K562 treated with DMSO at 1 percent for 24 hours (cell line): Measurements from ENCODE around the gene PLA2G1B. TPM values are rescaled to one million over a fixed set of nuclear protein-coding genes. Genes with fewer than 3 reads are reported as not detected.

Experiments
- total RNA-seq: library from RNA; unstranded; fragments of 300-600 nt; gene quantifications from 2 replicates; pipeline ENCODE4 v1.2.3, GENCODE V29; 2022; ENCODE audit warnings: low read depth; ENCODE audit not compliant: insufficient read depth

Gene PLA2G1B
- total RNA-seq, result not detected in 2 replicates

GRCh38 chr12:120327593-120327992 lies at the start of gene PLA2G1B:
Gene PLA2G1B (minus strand): TSS chr12:120327779. CDS start chr12:120327753, 26 bp downstream.

GRCh38 chr12:120368789-120369602 lies 41.4 kb upstream of the PLA2G1B start, which contains the start of gene MSI1:
Gene MSI1 (minus strand): TSS chr12:120369164. CDS start chr12:120369091, 73 bp downstream.

GRCh38 chr12:120301962-120302815 lies 25.4 kb downstream of the PLA2G1B start, which contains the start of gene SIRT4:
Gene SIRT4 (plus strand): TSS chr12:120302321. CDS start chr12:120303562, 1,241 bp downstream.

GRCh38 chr12:120292661-120293531 lies 34.7 kb downstream of the PLA2G1B start, which contains the start of gene RNU4-1:
Gene RNU4-1 (minus strand): TSS chr12:120293237.

Other genes starting within 250 kb of the PLA2G1B start
- gene RAB35, start 211.0 kb downstream of the PLA2G1B start, total RNA-seq, result 66.9 and 68.5 TPM in 2 replicates
- gene GCN1, start 133.1 kb downstream of the PLA2G1B start, total RNA-seq, result 66.3 and 72.0 TPM in 2 replicates
- gene RPLP0, start 126.7 kb downstream of the PLA2G1B start, total RNA-seq, result 8,094 and 8,248 TPM in 2 replicates
- 98.4 and 108 TPM in 2 replicates for gene PXN, start 62.0 kb downstream of the PLA2G1B start, total RNA-seq
- not detected in 2 replicates for gene RNU4-2, start 35.9 kb downstream of the PLA2G1B start, total RNA-seq
- gene RNU4-1, start 34.5 kb downstream of the PLA2G1B start, total RNA-seq, result not detected in 2 replicates
- 8.3 and 8.9 TPM in 2 replicates for gene SIRT4, start 25.5 kb downstream of the PLA2G1B start, total RNA-seq
- not detected in 2 replicates for gene MSI1, start 41.4 kb upstream of the PLA2G1B start, total RNA-seq
- 816 and 863 TPM in 2 replicates for gene COX6A1, start 110.3 kb upstream of the PLA2G1B start, total RNA-seq
- 23.4 and 27.7 TPM in 2 replicates for gene TRIAP1, start 118.6 kb upstream of the PLA2G1B start, total RNA-seq
- gene GATC, start 118.7 kb upstream of the PLA2G1B start, total RNA-seq, result 14.8 and 16.9 TPM in 2 replicates
- gene SRSF9, start 142.0 kb upstream of the PLA2G1B start, total RNA-seq, result 235 and 238 TPM in 2 replicates
- gene DYNLL1, start 168.3 kb upstream of the PLA2G1B start, total RNA-seq, result 501 and 505 TPM in 2 replicates
- 30.7 and 32.5 TPM in 2 replicates for gene COQ5, start 201.4 kb upstream of the PLA2G1B start, total RNA-seq
- gene RNF10, start 206.6 kb upstream of the PLA2G1B start, total RNA-seq, result 127 and 132 TPM in 2 replicates